Retinal pigment epithelial cell (primary cell): ENCODE data around the gene PLEKHG5.

ENCODE experiments used
- DNase-seq: peaks from one replicate; pipeline ENCODE4 v3.0.0-alpha.2; 2010; ENCODE audit warnings: low read depth
- H3K4me3 ChIP-seq: 2 replicates; pipeline ENCODE4 v1.5.1; 2011; ENCODE audit warnings: mild to moderate bottlenecking, low read length, control low read depth, moderate library complexity
- CTCF ChIP-seq: conservative IDR thresholded peaks from 2 replicates; pipeline ENCODE4 v1.5.1; 2011; ENCODE audit warnings: low read depth, low read length, control low read depth, inconsistent platforms

Gene PLEKHG5

DNA sequence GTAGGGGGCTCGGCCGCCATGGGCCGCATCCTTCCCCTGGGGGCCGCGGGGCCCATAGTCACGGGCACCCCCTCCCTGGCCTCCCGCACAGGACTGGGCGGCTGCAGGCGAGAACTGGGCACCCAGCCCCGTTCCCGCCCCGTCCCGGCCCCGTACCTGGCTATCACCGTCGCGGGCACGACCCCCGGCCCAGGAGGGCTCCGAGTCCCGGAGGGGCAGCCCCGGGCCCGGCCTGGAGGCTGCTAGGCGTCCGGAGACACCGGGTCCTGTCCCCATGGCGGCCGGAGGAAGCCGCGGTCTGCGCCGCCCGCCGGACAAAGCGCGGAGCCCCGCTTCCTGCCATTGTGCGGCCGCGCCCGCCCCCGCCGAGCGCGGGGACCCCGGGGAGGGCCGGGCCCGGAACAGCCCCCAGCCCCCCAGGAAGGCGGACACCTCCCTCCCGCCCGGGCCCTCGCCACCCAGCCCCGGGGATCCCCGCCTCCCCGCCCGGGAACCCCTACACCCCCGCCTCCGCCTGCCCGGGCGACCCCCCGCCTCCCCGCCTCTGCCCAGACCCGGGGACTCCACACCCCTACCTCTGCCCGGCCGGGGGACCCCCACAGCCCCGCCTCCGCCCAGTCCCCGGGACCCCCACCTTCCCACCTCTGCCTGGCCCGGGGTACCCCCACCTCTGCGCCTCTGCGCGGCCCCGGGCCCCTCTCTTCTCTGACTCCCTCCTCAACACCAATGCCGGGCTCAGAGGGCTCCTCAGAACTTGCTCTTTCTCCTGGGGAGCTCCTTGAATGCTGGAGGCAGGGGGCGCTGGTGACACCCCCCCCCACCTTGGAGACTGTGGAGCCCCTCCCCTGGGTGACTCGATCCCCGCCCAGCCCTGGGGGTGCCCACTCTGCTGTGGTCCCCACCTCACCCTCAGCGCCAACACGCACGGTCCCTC, 6.0 kb downstream of the PLEKHG5 start:
- peak overlapping the region; percentile 53 for H3K4me3 ChIP-seq
- DNase-seq, result no peak
- no peak for TF ChIP-seq CTCF

DNA sequence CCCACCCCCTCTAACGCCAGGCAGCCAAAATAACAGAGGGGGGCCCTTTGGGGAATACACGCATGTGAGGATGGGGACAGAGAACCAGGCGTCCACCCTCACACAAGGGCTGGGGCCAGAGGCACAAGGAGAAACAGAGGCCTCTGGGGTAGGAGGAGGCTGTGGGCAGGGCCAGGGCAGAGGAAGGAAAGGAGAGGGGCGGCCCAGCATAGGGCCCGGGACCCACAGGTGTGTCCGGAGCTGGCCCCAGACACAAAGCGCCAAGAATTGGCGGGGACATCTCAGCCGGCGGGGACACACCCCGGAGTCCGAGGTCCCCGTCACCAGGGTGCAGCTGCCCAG, 6.7 kb downstream of the PLEKHG5 start:
- peak overlapping the region; percentile 53 for H3K4me3 ChIP-seq
- no peak for TF ChIP-seq CTCF

DNA sequence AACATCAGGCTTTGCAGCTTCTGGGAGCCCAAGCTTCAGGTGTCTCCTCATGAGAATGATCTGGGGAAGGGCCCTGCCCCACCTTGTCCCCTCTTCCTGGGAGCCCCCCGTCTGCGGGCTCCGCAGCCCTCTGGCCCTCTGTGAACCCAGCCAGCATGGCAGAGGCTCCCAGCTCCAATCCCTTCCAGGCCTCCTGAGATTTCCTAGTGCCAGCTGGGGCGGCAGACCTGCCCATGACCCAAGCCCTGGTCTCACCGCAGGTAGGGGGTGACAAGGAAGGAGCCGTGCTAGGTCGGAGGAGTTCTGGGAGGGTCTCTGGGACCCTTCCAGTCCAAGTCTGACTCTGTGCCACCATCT, 7.7 kb downstream of the PLEKHG5 start:
- DNase-seq, result no peak
- H3K4me3 ChIP-seq, result no peak overlapping the region
- no peak for TF ChIP-seq CTCF

More for the DNA sequence above, 6.7 kb downstream of the PLEKHG5 start:
- no peak for DNase-seq

GRCh38 chr1:6483017-6483760, 8.3 kb downstream of the PLEKHG5 start:
- DNase-seq, result no peak
- no peak overlapping the region for H3K4me3 ChIP-seq
- no peak for TF ChIP-seq CTCF

GRCh38 chr1:6481820-6482219, 9.6 kb downstream of the PLEKHG5 start:
- no peak for DNase-seq
- TF ChIP-seq CTCF, result no peak
- no peak overlapping the region for H3K4me3 ChIP-seq

DNA sequence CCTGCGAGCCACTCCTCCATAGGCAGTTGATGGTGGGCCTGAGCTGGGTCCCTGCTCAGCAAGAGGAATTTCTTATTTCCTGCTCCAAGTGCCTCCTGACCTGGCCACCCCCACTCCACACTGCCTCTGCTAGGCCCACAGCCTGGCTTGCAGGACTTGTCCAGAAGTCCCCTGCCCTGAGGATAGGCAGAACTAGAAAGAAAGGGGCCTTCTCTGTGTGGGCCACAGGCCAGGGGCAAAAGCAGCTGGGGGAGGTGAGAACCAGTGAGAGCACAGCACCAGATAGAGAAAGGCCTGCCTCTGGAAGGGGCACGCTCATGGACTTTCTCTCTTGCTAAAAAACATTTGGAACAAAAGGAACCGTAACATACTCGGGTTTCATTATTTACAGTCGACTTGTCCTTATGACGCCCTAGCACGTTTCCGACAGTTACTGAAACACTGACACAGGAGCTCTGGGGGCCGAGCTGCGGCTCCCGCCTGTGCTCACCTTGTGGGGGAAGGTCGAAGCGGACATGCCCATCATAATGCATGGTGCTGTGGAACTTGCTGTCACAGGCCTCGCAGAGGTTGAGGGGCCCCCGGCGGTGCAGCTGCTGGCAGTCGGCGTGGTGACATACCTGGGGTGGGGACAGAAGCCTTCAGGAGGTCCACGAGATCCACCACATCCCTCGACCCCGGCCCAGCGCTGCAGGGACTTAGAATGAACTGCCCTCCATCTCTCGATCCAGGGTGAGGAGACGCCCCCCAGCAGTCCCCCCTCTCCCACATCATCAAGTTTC, 14.2 kb downstream of the PLEKHG5 start:
- no peak overlapping the region for H3K4me3 ChIP-seq
- DNase-seq, result no peak
- no peak for TF ChIP-seq CTCF
